ENCODE results near the gene NPTX2.

DNA sequence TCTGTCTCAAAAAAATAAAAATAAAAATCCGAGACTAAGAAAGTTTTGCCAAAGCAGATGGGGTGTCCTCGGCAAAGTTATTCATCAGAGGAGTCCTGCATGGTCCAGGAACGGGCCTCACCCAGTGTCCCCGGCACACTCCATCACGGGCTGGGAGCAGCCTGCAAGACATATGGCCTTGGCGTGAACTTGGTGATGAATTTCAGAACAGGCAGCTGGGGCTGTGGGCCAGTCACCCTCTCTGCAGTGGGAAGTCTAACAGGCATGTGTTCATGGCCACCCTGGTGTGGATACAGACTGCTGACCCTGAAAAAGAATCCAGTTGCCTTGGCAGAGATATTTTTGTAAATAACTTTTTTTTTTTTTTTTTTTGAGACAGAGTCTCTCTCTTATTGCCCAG is 34.7 kb downstream of the NPTX2 start:
- TF ChIP-seq, protein P1, sequence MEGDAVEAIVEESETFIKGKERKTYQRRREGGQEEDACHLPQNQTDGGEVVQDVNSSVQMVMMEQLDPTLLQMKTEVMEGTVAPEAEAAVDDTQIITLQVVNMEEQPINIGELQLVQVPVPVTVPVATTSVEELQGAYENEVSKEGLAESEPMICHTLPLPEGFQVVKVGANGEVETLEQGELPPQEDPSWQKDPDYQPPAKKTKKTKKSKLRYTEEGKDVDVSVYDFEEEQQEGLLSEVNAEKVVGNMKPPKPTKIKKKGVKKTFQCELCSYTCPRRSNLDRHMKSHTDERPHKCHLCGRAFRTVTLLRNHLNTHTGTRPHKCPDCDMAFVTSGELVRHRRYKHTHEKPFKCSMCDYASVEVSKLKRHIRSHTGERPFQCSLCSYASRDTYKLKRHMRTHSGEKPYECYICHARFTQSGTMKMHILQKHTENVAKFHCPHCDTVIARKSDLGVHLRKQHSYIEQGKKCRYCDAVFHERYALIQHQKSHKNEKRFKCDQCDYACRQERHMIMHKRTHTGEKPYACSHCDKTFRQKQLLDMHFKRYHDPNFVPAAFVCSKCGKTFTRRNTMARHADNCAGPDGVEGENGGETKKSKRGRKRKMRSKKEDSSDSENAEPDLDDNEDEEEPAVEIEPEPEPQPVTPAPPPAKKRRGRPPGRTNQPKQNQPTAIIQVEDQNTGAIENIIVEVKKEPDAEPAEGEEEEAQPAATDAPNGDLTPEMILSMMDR (IDR thresholded peaks at IDR 0.05): no peak
- TF ChIP-seq POLR2A (IDR thresholded peaks at IDR 0.05): no peak
- TF ChIP-seq EP300 (IDR thresholded peaks at IDR 0.05): no peak
